ENCODE measurements around the gene CEACAM19. TPM values are rescaled to one million over a fixed set of nuclear protein-coding genes. Genes with fewer than 3 reads are reported as not detected.

The CEACAM19 gene
- total RNA-seq, 2 experiments from 2014 or later: not detected

GRCh38 chr19:44694184-44694579 is 22.9 kb downstream of the CEACAM19 start:
- H3K79me2 ChIP-seq (ENCODE audit: insufficient read depth, low read depth, low read length): no peaks in the 10 kb centered on the region
- intact Hi-C loops (cut with micrococcal nuclease; ENCODE audit: unreplicated experiment): no loop called here
- peaks cover 13% of the 10 kb centered on the region for H3K4me1 ChIP-seq (ENCODE audit: insufficient read depth, low read length, poor library complexity, severe bottlenecking)
- no peak overlapping the region for H3K4me3 ChIP-seq (ENCODE audit: low read depth, low read length, poor library complexity, severe bottlenecking)
- no peak for DNase-seq (ENCODE audit: low spot score)
- H3K27ac ChIP-seq (ENCODE audit: low read depth, low read length, poor library complexity, severe bottlenecking): no peak overlapping the region
- no peak overlapping the region for H3K4me2 ChIP-seq (ENCODE audit: low read length)
- H3K36me3 ChIP-seq (ENCODE audit: insufficient read depth, low read length): no peaks in the 10 kb centered on the region
- no TSS peak for BruUV-seq (replicated peaks)
- POLR2A ChIA-PET: no interaction called here
- H2AFZ ChIP-seq (ENCODE audit: low read length): no peak overlapping the region
- TF ChIP-seq CTCF (conservative IDR thresholded peaks at IDR 0.05; ENCODE audit: low read length): peak; percentile 65
- no peak for TF ChIP-seq EZH2phosphoT487 (IDR thresholded peaks at IDR 0.05; ENCODE audit: borderline replicate concordance, low read depth, low read length)
- CTCF ChIA-PET (ENCODE audit: unreplicated experiment): interaction anchor here (0.5 kb wide), 1 partner anchor 115 kb away, joined by 4 read pairs; no protein-coding TSS in a partner anchor
- no peaks in the 10 kb centered on the region for H4K20me1 ChIP-seq (ENCODE audit: insufficient read depth, low read length)
- H3K9me2 ChIP-seq (ENCODE audit: insufficient read depth, low read length): no peaks in the 10 kb centered on the region
- H3K9me3 ChIP-seq (ENCODE audit: low read length): no peaks in the 10 kb centered on the region

GRCh38 chr19:44696939-44697669 is 25.8 kb downstream of the CEACAM19 start:
- Histone ChIP-seq H2AFZ (ENCODE audit: low read length) (no peak overlapping the region), H4K20me1 (ENCODE audit: insufficient read depth, low read length) (no peaks in the 10 kb centered on the region), H3K9me3 (ENCODE audit: low read length) (no peaks in the 10 kb centered on the region), H3K79me2 (ENCODE audit: insufficient read depth, low read depth, low read length) (no peaks in the 10 kb centered on the region), H3K36me3 (ENCODE audit: insufficient read depth, low read length) (no peaks in the 10 kb centered on the region), H3K4me1 (ENCODE audit: insufficient read depth, low read length, poor library complexity, severe bottlenecking) (peaks cover 7% of the 10 kb centered on the region), H3K27ac (ENCODE audit: low read depth, low read length, poor library complexity, severe bottlenecking) (no peak overlapping the region), H3K4me3 (ENCODE audit: low read depth, low read length, poor library complexity, severe bottlenecking) (no peak overlapping the region), H3K4me2 (ENCODE audit: low read length) (no peak overlapping the region), H3K9me2 (ENCODE audit: insufficient read depth, low read length) (no peaks in the 10 kb centered on the region)
- TF ChIP-seq CTCF (conservative IDR thresholded peaks at IDR 0.05; ENCODE audit: low read length) (no peak), EZH2phosphoT487 (IDR thresholded peaks at IDR 0.05; ENCODE audit: borderline replicate concordance, low read depth, low read length) (no peak)
- CTCF ChIA-PET (ENCODE audit: unreplicated experiment): no interaction called here
- intact Hi-C loops (cut with micrococcal nuclease; ENCODE audit: unreplicated experiment): no loop called here
- BruUV-seq (replicated peaks): no TSS peak
- no peak for DNase-seq (ENCODE audit: low spot score)
- POLR2A ChIA-PET: no interaction called here

GRCh38 chr19:44697670-44698034 is 26.4 kb downstream of the CEACAM19 start:
- Histone ChIP-seq H3K4me3 (ENCODE audit: low read depth, low read length, poor library complexity, severe bottlenecking) (no peak overlapping the region), H3K79me2 (ENCODE audit: insufficient read depth, low read depth, low read length) (no peaks in the 10 kb centered on the region), H2AFZ (ENCODE audit: low read length) (no peak overlapping the region), H3K4me1 (ENCODE audit: insufficient read depth, low read length, poor library complexity, severe bottlenecking) (peaks cover 2% of the 10 kb centered on the region), H3K9me3 (ENCODE audit: low read length) (no peaks in the 10 kb centered on the region), H3K9me2 (ENCODE audit: insufficient read depth, low read length) (no peaks in the 10 kb centered on the region), H4K20me1 (ENCODE audit: insufficient read depth, low read length) (no peaks in the 10 kb centered on the region), H3K27ac (ENCODE audit: low read depth, low read length, poor library complexity, severe bottlenecking) (no peak overlapping the region), H3K36me3 (ENCODE audit: insufficient read depth, low read length) (no peaks in the 10 kb centered on the region), H3K4me2 (ENCODE audit: low read length) (no peak overlapping the region)
- POLR2A ChIA-PET: no interaction called here
- TF ChIP-seq EZH2phosphoT487 (IDR thresholded peaks at IDR 0.05; ENCODE audit: borderline replicate concordance, low read depth, low read length) (no peak), CTCF (conservative IDR thresholded peaks at IDR 0.05; ENCODE audit: low read length) (no peak)
- no TSS peak for BruUV-seq (replicated peaks)
- intact Hi-C loops (cut with micrococcal nuclease; ENCODE audit: unreplicated experiment): no loop called here
- DNase-seq (ENCODE audit: low spot score): no peak
- CTCF ChIA-PET (ENCODE audit: unreplicated experiment): no interaction called here
